ENCODE data around the gene DDX20.

GRCh38 chr1:111736548-111737215 is 19.0 kb upstream of the DDX20 start:
- TF ChIP-seq CTCF (IDR thresholded peaks at IDR 0.05) (no peak), POLR2A (IDR thresholded peaks at IDR 0.05) (no peak)

Measured in thyroid gland (tissue), 4 donors.